Activated T-helper 1 cell treated with anti-CD3 and anti-CD28 coated beads, Interleukin-12 subunit alpha, Interleukin-12 subunit beta, Interleukin-2, Interleukin-4 antibody, amounts not matched to agents 30 ng/mL and 10 ng/mL and 1 ng/mL, durations not matched to agents 14 hours and 24 hours and 36 hours (primary cell): ENCODE measurements around the gene MBD3L5. TPM values are rescaled to one million over a fixed set of nuclear protein-coding genes. Genes with fewer than 3 reads are reported as not detected.

Experiments used
- total RNA-seq: library from RNA; stranded (reverse); gene quantifications from 2 replicates; pipeline ENCODE4 v1.2.3, GENCODE V29; 2022

The MBD3L5 gene
- total RNA-seq, 1 donor from 2014 or later, result not detected

Other genes with a start within 250 kb of the MBD3L5 start
- gene ADGRE1, start 143.0 kb upstream of the MBD3L5 start, total RNA-seq, result 4.6 and 5.5 TPM in 2 replicates
- not detected in 2 replicates for gene MBD3L2B, start 9.1 kb upstream of the MBD3L5 start, total RNA-seq
- gene MBD3L4, start 9.6 kb downstream of the MBD3L5 start, total RNA-seq, result not detected in 2 replicates
- not detected in 2 replicates for gene MBD3L2, start 18.7 kb downstream of the MBD3L5 start, total RNA-seq
- not detected in 2 replicates for gene MBD3L3, start 28.1 kb downstream of the MBD3L5 start, total RNA-seq
- 12.2 and 13.3 TPM in 2 replicates for gene ZNF557, start 39.1 kb downstream of the MBD3L5 start, total RNA-seq